ENCODE measurements around the gene CES4A. TPM values are rescaled to one million over a fixed set of nuclear protein-coding genes. Genes with fewer than 3 reads are reported as not detected.

CES4A gene
- total RNA-seq, 1 experiment from 2014 or later: 2.5 TPM

- Histone ChIP-seq H3K4me2 (peak overlapping the region; percentile 68), H4K20me1 (ENCODE audit: insufficient read depth) (no peaks in the 10 kb centered on the region), H3K27me3 (ENCODE audit: insufficient read depth, low read depth) (0 out of 2 replicates have a peak, but pooled peaks cover 8% of the 10 kb centered on the region), H2AFZ (peak overlapping the region; percentile 75), H3K9me3 (ENCODE audit: insufficient read depth, low read depth) (no peaks in the 10 kb centered on the region), H3K36me3 (ENCODE audit: low read depth) (no peaks in the 10 kb centered on the region), H3K9me2 (ENCODE audit: insufficient read depth) (no peaks in the 10 kb centered on the region), H3F3A (ENCODE audit: insufficient read depth, low read depth) (no peaks in the 10 kb centered on the region), H3K27ac (no peak overlapping the region), H3K79me2 (ENCODE audit: low read depth) (no peaks in the 10 kb centered on the region), H3K4me3 (peak overlapping the region; percentile 41; the same call in 1 of the 2 replicates), H3K4me1 (replicated peaks; ENCODE audit: insufficient read depth) (no peaks in the 10 kb centered on the region)
- TF ChIP-seq EZH2 (IDR thresholded peaks at IDR 0.05; ENCODE audit: low read depth) (no peak), CTCF (conservative IDR thresholded peaks at IDR 0.05) (no peak)
- intact Hi-C loops (cut with micrococcal nuclease; ENCODE audit: unreplicated experiment): no loop called here
- POLR2A ChIA-PET (ENCODE audit: unreplicated experiment): no interaction called here
- BruUV-seq (replicated peaks): no TSS peak
- CTCF ChIA-PET: interaction anchor here (0.6 to 0.7 kb wide), 3 partner anchors 68 to 423 kb away, joined by 6 to 9 read pairs (median 6); no protein-coding TSS in a partner anchor
- peak in 1 of 2 experiments; percentile 30 for DNase-seq
Observed at GRCh38 chr16:67000384-67001351, 12.3 kb downstream of the CES4A start.

- Histone ChIP-seq H3K79me2 (ENCODE audit: low read depth) (no peaks in the 10 kb centered on the region), H3K4me1 (replicated peaks; ENCODE audit: insufficient read depth) (no peaks in the 10 kb centered on the region), H3K27me3 (ENCODE audit: insufficient read depth, low read depth) (0 out of 2 replicates have a peak, but pooled peaks cover 8% of the 10 kb centered on the region), H3F3A (ENCODE audit: insufficient read depth, low read depth) (no peaks in the 10 kb centered on the region), H4K20me1 (ENCODE audit: insufficient read depth) (no peaks in the 10 kb centered on the region), H3K4me2 (no peak overlapping the region), H3K27ac (no peak overlapping the region), H2AFZ (no peak overlapping the region), H3K36me3 (ENCODE audit: low read depth) (no peaks in the 10 kb centered on the region), H3K9me2 (ENCODE audit: insufficient read depth) (no peaks in the 10 kb centered on the region), H3K9me3 (ENCODE audit: insufficient read depth, low read depth) (no peaks in the 10 kb centered on the region), H3K4me3 (no peak overlapping the region)
- TF ChIP-seq EZH2 (IDR thresholded peaks at IDR 0.05; ENCODE audit: low read depth) (no peak), CTCF (conservative IDR thresholded peaks at IDR 0.05) (no peak)
- ChIA-PET POLR2A (ENCODE audit: unreplicated experiment) (no interaction called here), CTCF (interaction anchor here (0.6 kb wide), 1 partner anchor 27 kb away, joined by 3 read pairs; no protein-coding TSS in a partner anchor)
- intact Hi-C loops (cut with micrococcal nuclease; ENCODE audit: unreplicated experiment): no loop called here
- no TSS peak for BruUV-seq (replicated peaks)
- no peak for DNase-seq
Observed at GRCh38 chr16:67001726-67002125, 13.3 kb downstream of the CES4A start.

- H3K9me3 ChIP-seq (ENCODE audit: insufficient read depth, low read depth): no peaks in the 10 kb centered on the region
- no peak overlapping the region for H3K4me2 ChIP-seq
- no peaks in the 10 kb centered on the region for H3F3A ChIP-seq (ENCODE audit: insufficient read depth, low read depth)
- BruUV-seq (replicated peaks): no TSS peak
- H3K27me3 ChIP-seq (ENCODE audit: insufficient read depth, low read depth): no peaks in the 10 kb centered on the region
- TF ChIP-seq CTCF (conservative IDR thresholded peaks at IDR 0.05) (no peak), EZH2 (IDR thresholded peaks at IDR 0.05; ENCODE audit: low read depth) (no peak)
- no peaks in the 10 kb centered on the region for H3K79me2 ChIP-seq (ENCODE audit: low read depth)
- H3K4me3 ChIP-seq: no peak overlapping the region
- no peak overlapping the region for H2AFZ ChIP-seq
- no peak overlapping the region for H3K27ac ChIP-seq
- intact Hi-C loops (cut with micrococcal nuclease; ENCODE audit: unreplicated experiment): no loop called here
- DNase-seq: peak in 1 of 2 experiments; percentile 14
- no peaks in the 10 kb centered on the region for H3K36me3 ChIP-seq (ENCODE audit: low read depth)
- no peaks in the 10 kb centered on the region; the same call in 1 of the 2 replicates for H3K4me1 ChIP-seq (replicated peaks; ENCODE audit: insufficient read depth)
- ChIA-PET POLR2A (ENCODE audit: unreplicated experiment) (interaction anchor here (0.6 kb wide), 2 partner anchors 28 to 72 kb away, joined by 3 to 4 read pairs; no protein-coding TSS in a partner anchor), CTCF (no interaction called here)
- H4K20me1 ChIP-seq (ENCODE audit: insufficient read depth): no peaks in the 10 kb centered on the region
- H3K9me2 ChIP-seq (ENCODE audit: insufficient read depth): no peaks in the 10 kb centered on the region
Observed at GRCh38 chr16:67006930-67007658, 18.7 kb downstream of the CES4A start.
